HepG2 (cell line): Measurements from ENCODE around the gene EXOC7. TPM values are rescaled to one million over a fixed set of nuclear protein-coding genes. Genes with fewer than 3 reads are reported as not detected.

Experiments
- ESRRA ChIP-seq: sonication (generic); formaldehyde crosslinking; IDR thresholded peaks from 2 replicates; pipeline ENCODE4 v1.5.1; 2020; ENCODE audit warnings: mild to moderate bottlenecking, low read depth, missing genetic modification reagents
- HIC2 ChIP-seq: sonication (generic); formaldehyde crosslinking; IDR thresholded peaks from 2 replicates; pipeline ENCODE4 v1.9.0; 2022; ENCODE audit warnings: low read depth, missing genetic modification reagents
- MATR3 ChIP-seq: sonication (generic); formaldehyde crosslinking; IDR thresholded peaks from 2 replicates; pipeline ENCODE4 v1.4.0; 2020; ENCODE audit warnings: missing genetic modification reagents
- MYNN ChIP-seq: sonication (generic); formaldehyde crosslinking; IDR thresholded peaks from 2 replicates; pipeline ENCODE4 v1.4.0; 2020; ENCODE audit warnings: mild to moderate bottlenecking, low read depth, missing genetic modification reagents
- MYPOP ChIP-seq: sonication (generic); formaldehyde crosslinking; IDR thresholded peaks from 2 replicates; pipeline ENCODE4 v1.8.1; 2023; ENCODE audit warnings: mild to moderate bottlenecking, moderate library complexity, missing genetic modification reagents
- PHF21A ChIP-seq: sonication (generic); formaldehyde crosslinking; IDR thresholded peaks from 2 replicates; pipeline ENCODE4 v1.5.0; 2020; ENCODE audit warnings: mild to moderate bottlenecking, missing genetic modification reagents
- SUZ12 ChIP-seq: fragments of 150-350 bp; IDR thresholded peaks from 2 replicates; pipeline ENCODE4 v1.6.1; 2014; ENCODE audit warnings: low read depth, low read length
- XRCC5 ChIP-seq: fragments of 200-400 bp; formaldehyde crosslinking; optimal IDR thresholded peaks from 2 replicates; pipeline ENCODE3; 2017; ENCODE audit warnings: mild to moderate bottlenecking, low read length
- ZC3H13 ChIP-seq: sonication (generic); formaldehyde crosslinking; IDR thresholded peaks from 2 replicates; pipeline ENCODE4 v1.8.1; 2023; ENCODE audit warnings: mild to moderate bottlenecking, missing genetic modification reagents, moderate library complexity
- ZFP36 ChIP-seq: fragments of 150-350 bp; IDR thresholded peaks from 2 replicates; pipeline ENCODE4 v1.6.1; 2018; ENCODE audit warnings: borderline replicate concordance, low read length, low read depth; ENCODE audit not compliant: partially characterized antibody
- ZFP36L1 ChIP-seq: sonication (generic); formaldehyde crosslinking; IDR thresholded peaks from 2 replicates; pipeline ENCODE4 v1.8.0; 2022; ENCODE audit warnings: mild to moderate bottlenecking, missing genetic modification reagents, moderate library complexity
- ZNF180 ChIP-seq: sonication (generic); formaldehyde crosslinking; IDR thresholded peaks from 2 replicates; pipeline ENCODE4 v1.4.0; 2020; ENCODE audit warnings: low read depth, missing genetic modification reagents, borderline replicate concordance
- ZNF318 ChIP-seq: sonication (generic); formaldehyde crosslinking; IDR thresholded peaks from 2 replicates; pipeline ENCODE4 v1.4.0; 2020; ENCODE audit warnings: mild to moderate bottlenecking, missing genetic modification reagents
- ZNF563 ChIP-seq: sonication (generic); formaldehyde crosslinking; IDR thresholded peaks from 2 replicates; pipeline ENCODE4 v1.8.0; 2022; ENCODE audit warnings: mild to moderate bottlenecking, moderate library complexity, missing genetic modification reagents
- ZXDC ChIP-seq: sonication (generic); formaldehyde crosslinking; IDR thresholded peaks from 2 replicates; pipeline ENCODE4 v1.5.0; 2020; ENCODE audit warnings: mild to moderate bottlenecking, missing genetic modification reagents
- polyA plus RNA-seq, 8 experiments: library from polyadenylated mRNA; depleted of rRNA in 3 of 8; stranded (reverse) in 7 of 8; unstranded in 1 of 8; fragments of >200 nt; fragmentation: Illumina TruSeq in 4 of 8; extraction: Trizol in 4 of 8; gene quantifications; 2 replicates each; pipeline versions ENCODE4 v1.2.1 to v1.2.3, GENCODE V29; 2011 to 2016; ENCODE audit warnings: low read depth in 4 of 8, missing spikeins in 1 of 8, mixed read lengths in 1 of 8; ENCODE audit not compliant: insufficient read depth in 1 of 8
- total RNA-seq, 5 experiments: library from RNA; depleted of rRNA; stranded (reverse); fragments of >200 nt; fragmentation: Illumina TruSeq; extraction: Trizol; gene quantifications; 2 replicates each; pipeline ENCODE4 v1.2.3, GENCODE V29; 2016; ENCODE audit warnings: low read depth in 1 of 5

EXOC7 gene
- total and polyA plus RNA-seq, 2 of the 13 experiments (the other 11 are each of a cell fraction or from before 2014, with no cell fraction given), result 86.9 to 116 TPM

DNA sequence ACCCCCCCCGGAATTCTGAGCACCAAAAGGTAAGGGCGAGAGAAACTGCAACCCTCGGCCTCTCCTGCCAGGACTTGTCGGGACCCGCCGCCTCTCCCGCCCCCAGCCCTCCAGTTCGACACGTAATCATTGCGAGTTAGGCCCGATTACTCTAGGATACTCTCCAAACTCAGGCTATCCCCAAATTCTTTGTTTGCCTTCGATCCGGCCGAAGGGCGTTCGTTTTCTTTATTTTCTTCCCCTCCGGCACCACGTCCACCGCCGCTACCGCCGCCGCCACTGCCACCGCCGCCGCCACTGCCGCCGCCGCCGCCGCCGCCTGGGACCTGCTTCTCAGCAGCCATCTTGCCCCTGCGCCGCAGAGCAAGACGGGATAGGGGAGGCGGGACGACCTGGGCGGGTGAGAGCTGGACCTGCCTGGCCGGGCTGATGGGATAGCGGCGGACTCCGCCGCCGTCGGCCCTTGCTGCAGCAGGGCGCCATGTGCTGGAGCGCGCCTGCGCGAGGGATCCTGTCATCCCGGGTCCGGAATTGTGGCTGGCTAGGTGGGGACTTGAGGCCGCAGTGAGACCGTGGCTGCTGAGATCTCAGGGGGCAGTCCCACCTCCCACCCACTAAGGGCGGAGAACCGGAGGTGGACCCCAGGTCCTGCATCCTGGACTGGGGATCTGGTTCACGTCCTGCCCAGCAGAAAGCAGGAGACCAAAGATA, 31.3 kb downstream of the EXOC7 start, which contains the start of gene SRP68 (continued):
- TF ChIP-seq ZNF318 (CRISPR knock-in tag) (peak; percentile 52; the same call in 1 of the 2 replicates), HIC2 (CRISPR knock-in tag) (peak; percentile 62), ZFP36 (no peak), ZNF563 (CRISPR knock-in tag) (peak; percentile 94), ZXDC (peak; percentile 97), ZC3H13 (CRISPR knock-in tag) (peak; percentile 81), MYPOP (CRISPR knock-in tag) (peak; percentile 75), PHF21A (peak; percentile 93), MATR3 (CRISPR knock-in tag) (no peak), ZFP36L1 (CRISPR knock-in tag) (peak; percentile 98), ZNF180 (no peak), ESRRA (peak; percentile 73), SUZ12 (no peak), XRCC5 (peak; percentile 92), MYNN (CRISPR knock-in tag) (peak; percentile 30; the same call in 1 of the 2 replicates)
